ENCODE data around the gene MAPK8IP1. TPM values are rescaled to one million over a fixed set of nuclear protein-coding genes. Genes with fewer than 3 reads are reported as not detected.

MAPK8IP1 gene
- total RNA-seq, 1 donor from 2014 or later: 6.0 TPM

DNA sequence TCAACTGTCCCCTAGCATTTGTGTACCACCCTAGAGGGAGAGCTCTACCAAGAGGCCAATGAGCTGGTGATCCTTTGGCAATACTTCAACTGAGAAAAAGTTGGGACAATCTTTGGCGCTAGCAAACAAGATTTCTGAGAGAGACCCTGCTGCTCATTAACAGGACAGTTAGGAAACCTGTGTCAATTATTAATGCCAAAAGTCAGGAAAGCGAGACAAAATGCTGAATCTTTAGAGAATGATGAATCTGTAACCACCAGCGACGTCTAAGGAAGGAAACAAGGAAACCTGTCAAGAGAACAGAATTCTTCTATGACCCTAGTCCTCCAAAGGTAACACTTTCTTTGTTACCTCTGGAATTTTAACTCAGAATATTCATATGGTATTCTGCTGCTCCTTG is 56.9 kb downstream of the MAPK8IP1 start:
- no peak overlapping the region for H3K4me3 ChIP-seq
- no peaks in the 10 kb centered on the region for H3K27me3 ChIP-seq
- TF ChIP-seq, protein P1, sequence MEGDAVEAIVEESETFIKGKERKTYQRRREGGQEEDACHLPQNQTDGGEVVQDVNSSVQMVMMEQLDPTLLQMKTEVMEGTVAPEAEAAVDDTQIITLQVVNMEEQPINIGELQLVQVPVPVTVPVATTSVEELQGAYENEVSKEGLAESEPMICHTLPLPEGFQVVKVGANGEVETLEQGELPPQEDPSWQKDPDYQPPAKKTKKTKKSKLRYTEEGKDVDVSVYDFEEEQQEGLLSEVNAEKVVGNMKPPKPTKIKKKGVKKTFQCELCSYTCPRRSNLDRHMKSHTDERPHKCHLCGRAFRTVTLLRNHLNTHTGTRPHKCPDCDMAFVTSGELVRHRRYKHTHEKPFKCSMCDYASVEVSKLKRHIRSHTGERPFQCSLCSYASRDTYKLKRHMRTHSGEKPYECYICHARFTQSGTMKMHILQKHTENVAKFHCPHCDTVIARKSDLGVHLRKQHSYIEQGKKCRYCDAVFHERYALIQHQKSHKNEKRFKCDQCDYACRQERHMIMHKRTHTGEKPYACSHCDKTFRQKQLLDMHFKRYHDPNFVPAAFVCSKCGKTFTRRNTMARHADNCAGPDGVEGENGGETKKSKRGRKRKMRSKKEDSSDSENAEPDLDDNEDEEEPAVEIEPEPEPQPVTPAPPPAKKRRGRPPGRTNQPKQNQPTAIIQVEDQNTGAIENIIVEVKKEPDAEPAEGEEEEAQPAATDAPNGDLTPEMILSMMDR (IDR thresholded peaks at IDR 0.05): no peak
- no peak overlapping the region for H3K27ac ChIP-seq
- no peaks in the 10 kb centered on the region for H3K9me3 ChIP-seq
- DNase-seq (ENCODE audit: low spot score in 2 of 2): no peak
- H3K4me1 ChIP-seq: no peaks in the 10 kb centered on the region
- H3K36me3 ChIP-seq: peaks cover 40 to 71% of the 10 kb centered on the region in 2 donors
- intact Hi-C loops (cut with DNase I): no loop called here

DNA sequence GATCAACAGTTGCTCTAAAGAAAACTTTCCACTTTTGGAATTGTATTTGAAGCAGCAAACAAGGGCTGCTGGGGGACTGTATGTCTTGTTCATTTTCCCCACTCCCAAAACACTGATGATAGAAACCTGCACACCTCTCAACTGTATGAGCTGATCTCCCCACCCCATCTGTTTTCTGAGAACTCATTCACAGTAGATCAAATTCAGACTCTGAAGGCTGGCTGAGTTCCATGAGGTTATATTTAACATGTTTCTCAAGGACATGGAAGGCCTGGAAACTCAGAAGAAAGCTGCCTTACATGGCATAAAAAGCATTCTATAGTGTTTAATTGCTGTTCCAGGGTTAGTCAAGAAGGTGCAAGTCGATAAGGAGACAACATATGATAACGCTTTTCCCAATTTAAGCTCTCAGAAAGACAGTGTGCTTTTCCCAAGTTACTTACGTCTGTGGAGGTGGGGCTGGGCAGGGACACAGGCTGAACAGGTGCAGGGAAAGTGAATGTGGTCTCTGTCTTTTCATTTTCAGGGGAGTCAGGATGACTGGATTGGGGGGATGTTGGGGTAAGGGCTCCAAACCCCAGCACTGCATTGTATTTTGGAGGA is 60.0 kb downstream of the MAPK8IP1 start:
- DNase-seq (ENCODE audit: low spot score in 2 of 2): no peak
- Histone ChIP-seq H3K36me3 (peaks cover 55 to 91% of the 10 kb centered on the region in 2 donors), H3K4me3 (no peak overlapping the region), H3K4me1 (no peaks in the 10 kb centered on the region), H3K9me3 (no peaks in the 10 kb centered on the region), H3K27me3 (no peaks in the 10 kb centered on the region), H3K27ac (no peak overlapping the region)
- intact Hi-C loops (cut with DNase I): no loop called here
- TF ChIP-seq, protein P1 (IDR thresholded peaks at IDR 0.05): no peak

DNA sequence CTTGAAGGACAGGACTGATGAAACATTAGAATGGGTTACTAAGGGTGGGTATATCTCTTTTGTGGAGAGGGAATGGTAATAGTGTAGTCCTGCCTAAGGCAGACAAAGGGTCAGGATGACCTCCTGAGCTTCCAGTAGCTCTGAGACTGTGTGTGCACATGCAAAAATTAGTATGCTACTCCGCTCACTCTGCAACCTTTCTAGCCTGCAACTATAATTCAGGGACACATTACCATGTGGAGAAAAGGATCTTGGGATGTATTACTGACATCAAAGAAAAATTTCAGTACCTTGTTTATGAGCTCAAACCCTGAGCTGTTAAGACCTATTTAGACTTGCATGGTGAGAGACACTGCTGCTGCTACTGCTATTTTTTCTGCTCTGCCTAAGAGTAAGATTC is 62.4 kb downstream of the MAPK8IP1 start:
- TF ChIP-seq, protein P1 (IDR thresholded peaks at IDR 0.05): no peak
- no peaks in the 10 kb centered on the region for H3K9me3 ChIP-seq
- H3K4me3 ChIP-seq: no peak overlapping the region
- no peaks in the 10 kb centered on the region for H3K4me1 ChIP-seq
- no peak for DNase-seq (ENCODE audit: low spot score in 2 of 2)
- H3K27ac ChIP-seq: no peak overlapping the region
- peaks cover 52 to 90% of the 10 kb centered on the region in 2 donors for H3K36me3 ChIP-seq
- intact Hi-C loops (cut with DNase I): no loop called here
- no peaks in the 10 kb centered on the region for H3K27me3 ChIP-seq

DNA sequence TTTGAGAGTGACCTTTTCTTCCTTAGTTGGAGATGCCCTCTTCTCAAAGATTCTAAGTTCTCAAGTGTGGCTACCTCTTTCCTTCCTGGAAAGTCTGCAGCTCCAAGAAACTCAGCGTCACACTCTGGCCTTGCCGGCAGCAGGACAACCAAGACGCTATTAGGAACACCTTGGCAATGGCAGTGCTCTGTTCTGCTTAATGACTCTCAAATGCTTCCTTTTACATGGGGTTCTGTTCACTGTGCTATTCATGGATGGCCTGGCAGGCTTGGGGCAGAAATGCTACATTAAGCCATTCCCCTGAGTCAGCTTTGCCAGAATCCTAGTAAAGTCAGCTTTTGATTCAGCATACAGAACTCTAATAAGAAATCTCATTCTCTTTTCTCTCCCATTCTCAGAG is 62.9 kb downstream of the MAPK8IP1 start:
- TF ChIP-seq, protein P1 (IDR thresholded peaks at IDR 0.05): no peak
- H3K27ac ChIP-seq: no peak overlapping the region
- intact Hi-C loops (cut with DNase I): no loop called here
- peaks cover 51 to 91% of the 10 kb centered on the region in 2 donors for H3K36me3 ChIP-seq
- no peaks in the 10 kb centered on the region for H3K27me3 ChIP-seq
- H3K4me1 ChIP-seq: no peaks in the 10 kb centered on the region
- no peak overlapping the region for H3K4me3 ChIP-seq
- no peaks in the 10 kb centered on the region for H3K9me3 ChIP-seq
- no peak for DNase-seq (ENCODE audit: low spot score in 2 of 2)

DNA sequence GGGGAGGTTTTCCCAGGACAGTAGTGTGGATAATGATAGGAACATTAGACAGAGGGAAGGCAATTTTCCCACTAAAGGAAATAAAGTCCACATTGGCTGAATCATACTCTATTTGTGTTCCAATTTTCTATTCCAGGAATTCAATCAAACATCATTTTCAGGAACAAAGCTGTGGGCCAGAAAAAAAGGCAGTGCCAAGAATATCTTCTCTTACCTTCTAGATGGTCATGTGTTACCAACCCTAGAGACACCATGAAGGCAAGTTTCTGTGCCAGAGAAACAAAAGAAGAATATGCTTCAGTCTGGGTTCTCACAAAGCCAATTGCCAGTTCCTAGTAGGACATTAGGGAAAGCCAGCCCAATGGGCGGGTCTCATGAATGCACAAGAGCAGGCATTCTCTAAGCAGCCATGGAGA is 64.5 kb downstream of the MAPK8IP1 start:
- Histone ChIP-seq H3K4me3 (no peak overlapping the region), H3K27me3 (no peaks in the 10 kb centered on the region), H3K36me3 (peaks cover 40 to 85% of the 10 kb centered on the region in 2 donors), H3K4me1 (no peaks in the 10 kb centered on the region), H3K9me3 (no peaks in the 10 kb centered on the region), H3K27ac (no peak overlapping the region)
- TF ChIP-seq, protein P1 (IDR thresholded peaks at IDR 0.05): no peak
- intact Hi-C loops (cut with DNase I): no loop called here
- DNase-seq (ENCODE audit: low spot score in 2 of 2): no peak

Other genes starting within 250 kb of the MAPK8IP1 start
- gene CHST1, start 220.0 kb upstream of the MAPK8IP1 start, total RNA-seq: 40.2 TPM
- gene SLC35C1, start 80.5 kb upstream of the MAPK8IP1 start, total RNA-seq: 47.7 TPM
- gene CRY2, start 38.2 kb upstream of the MAPK8IP1 start, total RNA-seq: 29.6 TPM
- not detected for gene FREY1, start 21.6 kb downstream of the MAPK8IP1 start, total RNA-seq
- gene PEX16, start 32.2 kb downstream of the MAPK8IP1 start, total RNA-seq: 77.9 TPM
- gene LARGE2, start 37.0 kb downstream of the MAPK8IP1 start, total RNA-seq: not detected
- 69.7 TPM for gene PHF21A, start 235.8 kb downstream of the MAPK8IP1 start, total RNA-seq